A549 (cell line): ENCODE results near the gene NEK2.
A peak's percentile ranks its signal among the peaks of the same experiment; 100 is the strongest.

Experiments used
- HDAC2 ChIP-seq: fragments of 200-600 bp; sonication (generic); IDR thresholded peaks from 2 replicates; pipeline ENCODE4 v1.6.1; 2016
- KDM5A ChIP-seq: fragments of 200-600 bp; sonication (generic); IDR thresholded peaks from 2 replicates; pipeline ENCODE4 v1.6.1; 2016; ENCODE audit warnings: antibody characterized with exemption, mild to moderate bottlenecking
- POLR2A ChIP-seq: IDR thresholded peaks from 2 replicates; pipeline ENCODE4 v1.6.1; 2012; ENCODE audit warnings: mild to moderate bottlenecking, low read length
- RARB ChIP-seq: fragments of 250-450 bp; sonication (Bioruptor Pico); IDR thresholded peaks from 2 replicates; pipeline ENCODE4 v1.8.0; 2021; ENCODE audit warnings: mild to moderate bottlenecking, moderate library complexity
- SMC3 ChIP-seq: fragments of >200 bp; sonication (Bioruptor Twin); formaldehyde crosslinking; IDR thresholded peaks from 3 replicates; pipeline ENCODE4 v1.6.1; 2018; ENCODE audit warnings: inconsistent platforms
- SREBF2 ChIP-seq: fragments of 450-650 bp; IDR thresholded peaks from 2 replicates; pipeline ENCODE4 v1.6.1; 2014; ENCODE audit warnings: mild to moderate bottlenecking, moderate library complexity
- TF ChIP-seq, protein P1 (sequence below): fragments of >200 bp; sonication (Bioruptor Twin); formaldehyde crosslinking; IDR thresholded peaks from 3 replicates; pipeline ENCODE4 v1.5.1; 2016
- TF ChIP-seq, protein P2 (sequence below): fragments of 200-600 bp; sonication (generic); IDR thresholded peaks from 2 replicates; pipeline ENCODE4 v1.6.1; 2016; ENCODE audit warnings: antibody characterized with exemption, mild to moderate bottlenecking, moderate library complexity

DNA sequence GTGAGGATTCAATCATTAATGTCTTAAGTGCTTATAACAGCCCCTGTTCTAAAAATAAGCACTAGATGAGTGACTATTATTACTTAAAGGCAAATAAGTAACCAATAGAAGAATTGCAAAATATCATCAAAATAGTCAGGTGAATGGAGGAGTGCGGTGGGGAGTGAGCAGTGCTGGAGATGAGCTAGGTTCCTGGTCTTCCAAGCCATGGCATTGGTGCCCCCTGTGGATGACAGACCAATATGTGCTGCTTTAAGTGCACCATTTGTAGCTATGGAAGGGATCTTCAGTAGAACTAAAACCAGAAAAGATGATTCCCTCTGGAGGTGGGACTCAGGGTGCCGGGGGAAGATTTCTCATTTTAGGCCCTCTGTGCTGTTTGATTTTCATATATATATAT is 50.4 kb downstream of the NEK2 start:
- TF ChIP-seq SMC3 (no peak), HDAC2 (no peak), KDM5A (no peak), SREBF2 (no peak), RARB (no peak), POLR2A (no peak)
- TF ChIP-seq, protein P1, sequence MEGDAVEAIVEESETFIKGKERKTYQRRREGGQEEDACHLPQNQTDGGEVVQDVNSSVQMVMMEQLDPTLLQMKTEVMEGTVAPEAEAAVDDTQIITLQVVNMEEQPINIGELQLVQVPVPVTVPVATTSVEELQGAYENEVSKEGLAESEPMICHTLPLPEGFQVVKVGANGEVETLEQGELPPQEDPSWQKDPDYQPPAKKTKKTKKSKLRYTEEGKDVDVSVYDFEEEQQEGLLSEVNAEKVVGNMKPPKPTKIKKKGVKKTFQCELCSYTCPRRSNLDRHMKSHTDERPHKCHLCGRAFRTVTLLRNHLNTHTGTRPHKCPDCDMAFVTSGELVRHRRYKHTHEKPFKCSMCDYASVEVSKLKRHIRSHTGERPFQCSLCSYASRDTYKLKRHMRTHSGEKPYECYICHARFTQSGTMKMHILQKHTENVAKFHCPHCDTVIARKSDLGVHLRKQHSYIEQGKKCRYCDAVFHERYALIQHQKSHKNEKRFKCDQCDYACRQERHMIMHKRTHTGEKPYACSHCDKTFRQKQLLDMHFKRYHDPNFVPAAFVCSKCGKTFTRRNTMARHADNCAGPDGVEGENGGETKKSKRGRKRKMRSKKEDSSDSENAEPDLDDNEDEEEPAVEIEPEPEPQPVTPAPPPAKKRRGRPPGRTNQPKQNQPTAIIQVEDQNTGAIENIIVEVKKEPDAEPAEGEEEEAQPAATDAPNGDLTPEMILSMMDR = peak; percentile 28; the same call in 1 of the 3 replicates
- TF ChIP-seq, protein P2, sequence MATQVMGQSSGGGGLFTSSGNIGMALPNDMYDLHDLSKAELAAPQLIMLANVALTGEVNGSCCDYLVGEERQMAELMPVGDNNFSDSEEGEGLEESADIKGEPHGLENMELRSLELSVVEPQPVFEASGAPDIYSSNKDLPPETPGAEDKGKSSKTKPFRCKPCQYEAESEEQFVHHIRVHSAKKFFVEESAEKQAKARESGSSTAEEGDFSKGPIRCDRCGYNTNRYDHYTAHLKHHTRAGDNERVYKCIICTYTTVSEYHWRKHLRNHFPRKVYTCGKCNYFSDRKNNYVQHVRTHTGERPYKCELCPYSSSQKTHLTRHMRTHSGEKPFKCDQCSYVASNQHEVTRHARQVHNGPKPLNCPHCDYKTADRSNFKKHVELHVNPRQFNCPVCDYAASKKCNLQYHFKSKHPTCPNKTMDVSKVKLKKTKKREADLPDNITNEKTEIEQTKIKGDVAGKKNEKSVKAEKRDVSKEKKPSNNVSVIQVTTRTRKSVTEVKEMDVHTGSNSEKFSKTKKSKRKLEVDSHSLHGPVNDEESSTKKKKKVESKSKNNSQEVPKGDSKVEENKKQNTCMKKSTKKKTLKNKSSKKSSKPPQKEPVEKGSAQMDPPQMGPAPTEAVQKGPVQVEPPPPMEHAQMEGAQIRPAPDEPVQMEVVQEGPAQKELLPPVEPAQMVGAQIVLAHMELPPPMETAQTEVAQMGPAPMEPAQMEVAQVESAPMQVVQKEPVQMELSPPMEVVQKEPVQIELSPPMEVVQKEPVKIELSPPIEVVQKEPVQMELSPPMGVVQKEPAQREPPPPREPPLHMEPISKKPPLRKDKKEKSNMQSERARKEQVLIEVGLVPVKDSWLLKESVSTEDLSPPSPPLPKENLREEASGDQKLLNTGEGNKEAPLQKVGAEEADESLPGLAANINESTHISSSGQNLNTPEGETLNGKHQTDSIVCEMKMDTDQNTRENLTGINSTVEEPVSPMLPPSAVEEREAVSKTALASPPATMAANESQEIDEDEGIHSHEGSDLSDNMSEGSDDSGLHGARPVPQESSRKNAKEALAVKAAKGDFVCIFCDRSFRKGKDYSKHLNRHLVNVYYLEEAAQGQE = no peak
